ENCODE data around the gene UBA52.

Gene UBA52

GRCh38 chr19:18557411-18558201 lies 14.1 kb upstream of the UBA52 start, which contains the start of gene KXD1:
Gene KXD1 (plus strand): TSS chr19:18557870. CDS start chr19:18562057, 4,187 bp downstream.
- peak; percentile 97 to 100 for DNase-seq (ENCODE audit: low read depth in 1 of 2, low spot score in 1 of 2)
- H3K4me3 ChIP-seq (replicated peaks; ENCODE audit: insufficient read depth, low read length): peak within 1 kb of the TSS; percentile 91
- H3K27me3 ChIP-seq (ENCODE audit: insufficient read depth, poor library complexity, severe bottlenecking): no peaks in the 10 kb centered on the region
- peak within 1 kb of the TSS; percentile 68 for H3K27ac ChIP-seq (replicated peaks)
- TF ChIP-seq POLR2AphosphoS5 (IDR thresholded peaks at IDR 0.05; ENCODE audit: low read depth) (peak; percentile 85), REST (IDR thresholded peaks at IDR 0.05; ENCODE audit: insufficient replicate concordance, low read depth) (no peak), SPI1 (IDR thresholded peaks at IDR 0.05; ENCODE audit: borderline replicate concordance, low read depth) (peak; percentile 28; the same call in 1 of the 2 replicates)

- peak overlapping the region; percentile 68 for H3K27ac ChIP-seq (replicated peaks)
- TF ChIP-seq POLR2AphosphoS5 (IDR thresholded peaks at IDR 0.05; ENCODE audit: low read depth): no peak
- TF ChIP-seq SPI1 (IDR thresholded peaks at IDR 0.05; ENCODE audit: borderline replicate concordance, low read depth): no peak
- no peak for TF ChIP-seq CTCF (IDR thresholded peaks at IDR 0.05; ENCODE audit: insufficient read depth, low read length)
- no peak for TF ChIP-seq REST (IDR thresholded peaks at IDR 0.05; ENCODE audit: insufficient replicate concordance, low read depth)
- peak overlapping the region; percentile 91 for H3K4me3 ChIP-seq (replicated peaks; ENCODE audit: insufficient read depth, low read length)
- no peaks in the 10 kb centered on the region for H3K27me3 ChIP-seq (ENCODE audit: insufficient read depth, poor library complexity, severe bottlenecking)
- DNase-seq (ENCODE audit: low read depth in 1 of 2, low spot score in 1 of 2): no peak
Measured at GRCh38 chr19:18558202-18558555, 13.5 kb upstream of the UBA52 start.

GRCh38 chr19:18558604-18559003 lies 13.1 kb upstream of the UBA52 start:
- peak overlapping the region; percentile 68 for H3K27ac ChIP-seq (replicated peaks)
- peak overlapping the region; percentile 91 for H3K4me3 ChIP-seq (replicated peaks; ENCODE audit: insufficient read depth, low read length)
- H3K27me3 ChIP-seq (ENCODE audit: insufficient read depth, poor library complexity, severe bottlenecking): no peaks in the 10 kb centered on the region
- DNase-seq (ENCODE audit: low read depth in 1 of 2, low spot score in 1 of 2): peak in 1 of 2 experiments; percentile 27
- peak; percentile 24; the same call in 1 of the 2 replicates for TF ChIP-seq SPI1 (IDR thresholded peaks at IDR 0.05; ENCODE audit: borderline replicate concordance, low read depth)
- no peak for TF ChIP-seq GABPA (IDR thresholded peaks at IDR 0.05; ENCODE audit: low read depth)

GRCh38 chr19:18559685-18560084 lies 12.0 kb upstream of the UBA52 start:
- Histone ChIP-seq H3K27ac (replicated peaks) (no peak overlapping the region), H3K4me3 (replicated peaks; ENCODE audit: insufficient read depth, low read length) (no peak overlapping the region), H3K27me3 (ENCODE audit: insufficient read depth, poor library complexity, severe bottlenecking) (no peaks in the 10 kb centered on the region)
- no peak for DNase-seq (ENCODE audit: low read depth in 1 of 2, low spot score in 1 of 2)
- no peak for TF ChIP-seq REST (IDR thresholded peaks at IDR 0.05; ENCODE audit: insufficient replicate concordance, low read depth)
- no peak for TF ChIP-seq POLR2AphosphoS5 (IDR thresholded peaks at IDR 0.05; ENCODE audit: low read depth)
- no peak for TF ChIP-seq SPI1 (IDR thresholded peaks at IDR 0.05; ENCODE audit: borderline replicate concordance, low read depth)
- TF ChIP-seq GABPA (IDR thresholded peaks at IDR 0.05; ENCODE audit: low read depth): no peak
- TF ChIP-seq CTCF (IDR thresholded peaks at IDR 0.05; ENCODE audit: insufficient read depth, low read length): no peak

All from HL-60 (cell line).